MM.1S (cell line): ENCODE results near the gene BRICD5.

Source experiments
- DNase-seq: peaks from one replicate; pipeline ENCODE4 v3.0.0-alpha.2; 2015
- H2AFZ ChIP-seq: fragments of 300-600 bp; sonication (generic); 2 replicates; pipeline ENCODE4 v1.6.0; 2016; ENCODE audit warnings: antibody characterized with exemption, low read length
- H3F3A ChIP-seq: fragments of 300-600 bp; sonication (generic); 2 replicates; pipeline ENCODE4 v1.6.1; 2016; ENCODE audit warnings: mild to moderate bottlenecking, antibody characterized with exemption, low read length, moderate library complexity, mixed read lengths; ENCODE audit not compliant: insufficient read depth
- H3K27ac ChIP-seq: fragments of 300-600 bp; sonication (generic); 2 replicates; pipeline ENCODE4 v1.5.1; 2016; ENCODE audit warnings: mild to moderate bottlenecking, low read length
- H3K27me3 ChIP-seq: fragments of 300-600 bp; sonication (generic); replicated peaks from 2 replicates; pipeline ENCODE4 v1.6.0; 2016; ENCODE audit warnings: low read length; ENCODE audit not compliant: insufficient read depth
- H3K36me3 ChIP-seq: fragments of 300-600 bp; sonication (generic); replicated peaks from 2 replicates; pipeline ENCODE4 v1.6.1; 2016; ENCODE audit warnings: mild to moderate bottlenecking, low read length, mixed read lengths; ENCODE audit not compliant: insufficient read depth
- H3K4me1 ChIP-seq: fragments of 300-600 bp; sonication (generic); 2 replicates; pipeline ENCODE4 v1.6.1; 2016; ENCODE audit warnings: low read length, mixed read lengths
- H3K4me2 ChIP-seq: fragments of 300-600 bp; sonication (generic); 2 replicates; pipeline ENCODE4 v1.6.0; 2016; ENCODE audit warnings: low read depth, low read length
- H3K4me3 ChIP-seq: fragments of 300-600 bp; sonication (generic); 2 replicates; pipeline ENCODE4 v1.5.1; 2016; ENCODE audit warnings: low read length, mixed read lengths
- H3K79me2 ChIP-seq: fragments of 300-600 bp; sonication (generic); 2 replicates; pipeline ENCODE4 v1.6.1; 2016; ENCODE audit warnings: mixed run types, low read length, mixed read lengths
- H3K9ac ChIP-seq: fragments of 300-600 bp; sonication (generic); 2 replicates; pipeline ENCODE4 v1.6.1; 2016; ENCODE audit warnings: low read length, mixed read lengths
- H3K9me2 ChIP-seq: fragments of 300-600 bp; sonication (generic); replicated peaks from 2 replicates; pipeline ENCODE4 v1.6.1; 2016; ENCODE audit warnings: mild to moderate bottlenecking, low read length, mixed read lengths; ENCODE audit not compliant: insufficient read depth
- H3K9me3 ChIP-seq: fragments of 300-600 bp; sonication (generic); replicated peaks from 2 replicates; pipeline ENCODE4 v1.6.1; 2016; ENCODE audit warnings: mild to moderate bottlenecking, low read length, mixed read lengths; ENCODE audit not compliant: insufficient read depth
- H4K20me1 ChIP-seq: fragments of 300-600 bp; sonication (generic); 2 replicates; pipeline ENCODE4 v1.6.1; 2016; ENCODE audit warnings: mild to moderate bottlenecking, low read length, moderate library complexity, mixed read lengths; ENCODE audit not compliant: insufficient read depth
- EZH2 ChIP-seq: fragments of 300-600 bp; sonication (generic); optimal IDR thresholded peaks from 2 replicates; pipeline ENCODE3; 2017; ENCODE audit warnings: low read depth, mild to moderate bottlenecking, antibody characterized with exemption, low read length, mixed read lengths
- EZH2phosphoT487 ChIP-seq: fragments of 300-600 bp; sonication (generic); IDR thresholded peaks from 2 replicates; pipeline ENCODE4 v1.6.1; 2018; ENCODE audit warnings: antibody characterized with exemption, low read length
- TF ChIP-seq, protein P1 (sequence below): fragments of 300-600 bp; sonication (generic); IDR thresholded peaks from 2 replicates; pipeline ENCODE4 v1.5.1; 2016; ENCODE audit warnings: antibody characterized with exemption, low read length, mixed read lengths

The BRICD5 gene

DNA sequence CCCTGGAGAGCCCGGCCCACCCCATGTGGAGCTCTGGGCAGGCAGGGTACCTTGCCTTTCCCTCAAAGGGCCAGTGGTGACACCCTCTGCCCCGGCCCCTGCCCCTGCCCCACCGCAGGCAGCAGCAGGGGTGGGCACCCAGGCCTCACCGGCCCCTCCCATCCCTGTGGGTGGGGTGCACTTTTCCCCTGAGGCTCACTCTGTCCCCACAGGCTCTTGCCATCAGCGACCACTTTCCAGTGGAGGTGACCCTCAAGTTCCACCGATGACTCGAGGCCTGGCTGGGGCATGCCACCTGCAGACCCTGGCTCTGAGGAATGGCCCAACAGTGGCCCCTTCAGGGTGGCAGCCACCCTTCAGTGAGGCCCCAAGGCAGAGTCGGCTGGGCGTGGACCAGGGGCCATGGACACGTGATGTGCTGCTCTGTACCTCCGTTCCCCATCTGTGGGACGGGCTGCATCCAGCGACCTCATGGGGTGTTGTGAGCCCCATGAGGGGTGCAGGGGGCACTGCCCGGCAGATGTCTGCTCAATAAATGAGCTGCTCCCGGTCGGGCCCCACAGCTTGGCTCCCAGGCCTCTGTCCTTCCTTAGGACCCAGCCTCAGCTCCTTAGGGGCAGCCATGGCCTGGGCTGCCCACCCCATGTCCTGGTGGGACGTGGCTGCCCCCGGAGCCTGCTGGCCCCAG lies 27.6 kb upstream of the BRICD5 start:
- Histone ChIP-seq H3F3A (no peaks in the 10 kb centered on the region), H3K9me3 (no peaks in the 10 kb centered on the region), H3K79me2 (no peaks in the 10 kb centered on the region), H3K27me3 (no peaks in the 10 kb centered on the region; the same call in 1 of the 2 replicates), H3K4me3 (no peak overlapping the region), H3K9me2 (no peaks in the 10 kb centered on the region), H3K36me3 (peaks cover 2% of the 10 kb centered on the region; the same call in 1 of the 2 replicates), H4K20me1 (no peaks in the 10 kb centered on the region), H2AFZ (no peak overlapping the region), H3K4me2 (no peak overlapping the region), H3K27ac (no peak overlapping the region), H3K9ac (no peak overlapping the region), H3K4me1 (no peaks in the 10 kb centered on the region)
- TF ChIP-seq EZH2phosphoT487 (no peak), EZH2 (no peak)
- TF ChIP-seq, protein P1, sequence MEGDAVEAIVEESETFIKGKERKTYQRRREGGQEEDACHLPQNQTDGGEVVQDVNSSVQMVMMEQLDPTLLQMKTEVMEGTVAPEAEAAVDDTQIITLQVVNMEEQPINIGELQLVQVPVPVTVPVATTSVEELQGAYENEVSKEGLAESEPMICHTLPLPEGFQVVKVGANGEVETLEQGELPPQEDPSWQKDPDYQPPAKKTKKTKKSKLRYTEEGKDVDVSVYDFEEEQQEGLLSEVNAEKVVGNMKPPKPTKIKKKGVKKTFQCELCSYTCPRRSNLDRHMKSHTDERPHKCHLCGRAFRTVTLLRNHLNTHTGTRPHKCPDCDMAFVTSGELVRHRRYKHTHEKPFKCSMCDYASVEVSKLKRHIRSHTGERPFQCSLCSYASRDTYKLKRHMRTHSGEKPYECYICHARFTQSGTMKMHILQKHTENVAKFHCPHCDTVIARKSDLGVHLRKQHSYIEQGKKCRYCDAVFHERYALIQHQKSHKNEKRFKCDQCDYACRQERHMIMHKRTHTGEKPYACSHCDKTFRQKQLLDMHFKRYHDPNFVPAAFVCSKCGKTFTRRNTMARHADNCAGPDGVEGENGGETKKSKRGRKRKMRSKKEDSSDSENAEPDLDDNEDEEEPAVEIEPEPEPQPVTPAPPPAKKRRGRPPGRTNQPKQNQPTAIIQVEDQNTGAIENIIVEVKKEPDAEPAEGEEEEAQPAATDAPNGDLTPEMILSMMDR = no peak
- DNase-seq = no peak

DNA sequence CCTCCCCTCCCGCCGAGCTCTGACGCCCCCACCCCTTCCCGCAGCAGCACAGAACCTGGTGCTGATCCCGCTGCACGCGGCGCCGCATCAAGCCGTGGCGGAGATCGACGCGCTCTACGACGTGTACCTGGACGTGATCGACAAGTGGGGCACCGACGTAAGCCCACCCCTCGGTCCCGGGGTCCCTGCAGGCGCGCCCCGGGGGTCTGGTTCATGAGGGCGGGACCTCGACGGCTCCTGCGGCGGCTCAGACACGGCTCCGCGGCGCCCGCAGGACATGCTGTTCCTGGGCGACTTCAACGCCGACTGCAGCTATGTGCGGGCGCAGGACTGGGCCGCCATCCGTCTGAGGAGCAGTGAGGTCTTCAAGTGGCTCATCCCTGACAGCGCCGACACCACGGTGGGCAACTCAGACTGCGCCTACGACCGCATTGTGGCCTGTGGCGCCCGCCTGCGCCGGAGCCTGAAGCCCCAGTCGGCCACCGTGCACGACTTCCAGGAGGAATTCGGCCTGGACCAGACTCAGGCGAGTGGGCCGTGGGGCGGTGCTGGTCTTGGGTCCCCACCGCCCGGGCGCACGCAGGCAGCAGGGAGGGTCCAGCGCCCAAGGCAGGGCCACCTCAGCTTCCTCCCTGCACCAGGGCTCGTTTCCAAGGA lies 27.0 kb upstream of the BRICD5 start:
- Histone ChIP-seq H2AFZ (no peak overlapping the region), H3K79me2 (no peaks in the 10 kb centered on the region), H3K27me3 (no peaks in the 10 kb centered on the region; the same call in 1 of the 2 replicates), H3K4me2 (no peak overlapping the region), H3K9ac (no peak overlapping the region), H3K27ac (no peak overlapping the region), H3K4me1 (no peaks in the 10 kb centered on the region), H3K9me2 (no peaks in the 10 kb centered on the region), H3F3A (no peaks in the 10 kb centered on the region), H3K9me3 (no peaks in the 10 kb centered on the region), H3K4me3 (no peak overlapping the region), H4K20me1 (no peaks in the 10 kb centered on the region), H3K36me3 (no peaks in the 10 kb centered on the region)
- TF ChIP-seq EZH2 (no peak), EZH2phosphoT487 (no peak)
- TF ChIP-seq, protein P1 = no peak
- DNase-seq = no peak

DNA sequence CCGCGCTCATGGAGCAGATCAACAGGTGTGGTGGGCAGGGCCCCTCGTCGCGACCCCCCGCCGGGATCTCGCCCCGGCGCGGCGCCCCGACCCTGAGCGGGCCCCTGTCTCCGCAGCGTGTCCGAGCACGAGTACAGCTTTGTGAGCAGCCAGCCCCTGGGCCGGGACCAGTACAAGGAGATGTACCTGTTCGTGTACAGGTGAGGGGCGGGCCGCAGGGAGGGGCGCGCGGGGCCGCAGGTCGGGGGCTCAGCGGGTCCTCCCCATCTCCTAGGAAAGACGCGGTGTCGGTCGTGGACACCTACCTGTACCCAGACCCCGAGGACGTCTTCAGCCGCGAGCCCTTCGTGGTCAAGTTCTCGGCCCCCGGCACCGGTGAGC lies 26.4 kb upstream of the BRICD5 start:
- Histone ChIP-seq H3K4me3 (no peak overlapping the region), H3K4me2 (no peak overlapping the region), H3F3A (no peaks in the 10 kb centered on the region), H3K9me3 (no peaks in the 10 kb centered on the region), H3K27ac (no peak overlapping the region), H3K79me2 (no peaks in the 10 kb centered on the region), H3K36me3 (no peaks in the 10 kb centered on the region), H4K20me1 (no peaks in the 10 kb centered on the region), H2AFZ (no peak overlapping the region), H3K9ac (no peak overlapping the region), H3K9me2 (no peaks in the 10 kb centered on the region), H3K4me1 (no peaks in the 10 kb centered on the region), H3K27me3 (no peaks in the 10 kb centered on the region; the same call in 1 of the 2 replicates)
- no peak for DNase-seq
- TF ChIP-seq, protein P1 = no peak
- no peak for TF ChIP-seq EZH2phosphoT487
- TF ChIP-seq EZH2 = no peak
